ENCODE measurements around the gene PTPRM.

Gene PTPRM

DNA sequence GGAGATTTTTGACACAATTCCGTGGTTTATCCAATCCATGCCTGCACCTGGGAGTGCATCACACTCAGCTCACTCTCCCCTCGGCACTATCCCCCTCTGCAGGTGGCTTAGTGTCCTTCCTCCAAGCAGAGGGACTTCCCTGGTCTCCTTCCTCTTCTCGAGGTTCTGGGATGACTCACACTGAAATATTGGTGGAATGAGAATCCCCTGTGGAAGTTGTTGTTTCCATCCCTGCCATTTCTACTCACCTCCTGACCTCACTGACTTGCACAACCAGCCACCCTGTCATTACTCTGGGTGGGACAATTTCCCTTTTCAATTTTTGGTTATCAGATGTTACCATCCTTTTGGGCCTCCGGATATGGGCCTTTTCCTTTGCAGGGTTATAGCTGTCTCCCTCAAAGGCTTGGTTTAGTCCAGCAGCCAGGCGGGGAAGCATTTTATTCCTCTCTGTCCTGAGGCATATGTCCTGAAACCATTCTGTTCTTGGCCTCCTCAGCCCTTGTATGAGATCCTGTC, 59.9 kb downstream of the PTPRM start:
- TF ChIP-seq, protein P1, sequence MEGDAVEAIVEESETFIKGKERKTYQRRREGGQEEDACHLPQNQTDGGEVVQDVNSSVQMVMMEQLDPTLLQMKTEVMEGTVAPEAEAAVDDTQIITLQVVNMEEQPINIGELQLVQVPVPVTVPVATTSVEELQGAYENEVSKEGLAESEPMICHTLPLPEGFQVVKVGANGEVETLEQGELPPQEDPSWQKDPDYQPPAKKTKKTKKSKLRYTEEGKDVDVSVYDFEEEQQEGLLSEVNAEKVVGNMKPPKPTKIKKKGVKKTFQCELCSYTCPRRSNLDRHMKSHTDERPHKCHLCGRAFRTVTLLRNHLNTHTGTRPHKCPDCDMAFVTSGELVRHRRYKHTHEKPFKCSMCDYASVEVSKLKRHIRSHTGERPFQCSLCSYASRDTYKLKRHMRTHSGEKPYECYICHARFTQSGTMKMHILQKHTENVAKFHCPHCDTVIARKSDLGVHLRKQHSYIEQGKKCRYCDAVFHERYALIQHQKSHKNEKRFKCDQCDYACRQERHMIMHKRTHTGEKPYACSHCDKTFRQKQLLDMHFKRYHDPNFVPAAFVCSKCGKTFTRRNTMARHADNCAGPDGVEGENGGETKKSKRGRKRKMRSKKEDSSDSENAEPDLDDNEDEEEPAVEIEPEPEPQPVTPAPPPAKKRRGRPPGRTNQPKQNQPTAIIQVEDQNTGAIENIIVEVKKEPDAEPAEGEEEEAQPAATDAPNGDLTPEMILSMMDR (IDR thresholded peaks at IDR 0.05; ENCODE audit: low read depth, low read length), result peak; percentile 28; the same call in 1 of the 2 replicates

DNA sequence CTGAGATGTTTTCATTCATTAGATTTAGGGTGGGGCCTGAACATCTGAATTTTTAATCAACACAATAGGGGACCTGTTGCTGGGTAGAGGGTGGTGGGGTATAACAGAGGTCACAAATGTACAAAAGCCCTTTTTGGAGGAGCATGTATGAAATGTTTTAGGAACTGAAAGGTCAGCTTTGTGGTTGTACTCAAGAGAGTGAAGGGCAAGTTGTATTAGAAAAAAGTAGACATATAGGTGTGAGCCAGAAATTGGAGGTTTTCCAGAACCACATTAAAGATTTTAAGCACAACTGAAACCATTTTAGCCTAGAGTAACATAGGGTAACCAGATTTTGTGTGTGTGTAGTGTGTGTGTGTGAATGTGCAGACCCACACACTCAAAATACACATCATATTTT, 62.3 kb downstream of the PTPRM start:
- H3K4me3 ChIP-seq (ENCODE audit: low read depth, low read length), result no peak overlapping the region
- TF ChIP-seq, protein P1 (IDR thresholded peaks at IDR 0.05; ENCODE audit: low read depth, low read length), result no peak

More for the DNA sequence above, 59.9 kb downstream of the PTPRM start:
- H3K4me3 ChIP-seq (ENCODE audit: low read depth, low read length), result no peak overlapping the region

DNA sequence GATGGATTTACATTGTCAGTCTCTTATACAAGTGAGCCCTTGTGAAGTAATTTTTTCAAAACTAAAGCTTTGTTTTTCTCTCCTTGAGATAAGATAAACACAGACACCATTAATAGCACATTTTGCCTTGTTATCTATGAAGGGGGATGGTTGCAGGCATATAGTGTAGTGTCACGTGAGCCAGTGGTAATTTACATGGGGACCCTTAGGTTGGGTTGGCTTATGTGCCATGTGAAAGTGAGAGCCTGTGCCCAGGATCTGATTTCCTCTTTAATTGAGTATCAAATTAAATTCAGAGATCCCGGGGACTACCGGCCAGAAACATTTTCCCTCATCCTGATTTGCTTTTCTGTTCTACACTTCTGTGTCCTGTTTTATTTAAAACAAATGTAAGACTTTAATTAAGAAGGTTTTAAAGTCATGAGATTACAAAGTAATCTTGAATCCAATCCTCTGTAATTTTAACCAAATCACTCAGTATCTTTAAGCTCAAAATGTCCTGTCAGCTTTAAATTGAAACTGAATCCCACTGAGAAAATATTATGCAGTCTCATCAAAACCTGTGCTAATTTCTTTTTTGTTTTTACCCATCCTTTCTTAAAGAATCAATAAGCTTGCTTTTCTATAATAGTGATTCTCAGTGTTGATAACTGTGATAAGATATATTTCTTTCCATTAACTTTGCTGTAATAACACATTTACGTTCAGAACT, 63.8 kb downstream of the PTPRM start:
- TF ChIP-seq, protein P1 (IDR thresholded peaks at IDR 0.05; ENCODE audit: low read depth, low read length), result no peak
- no peak overlapping the region for H3K4me3 ChIP-seq (ENCODE audit: low read depth, low read length)

DNA sequence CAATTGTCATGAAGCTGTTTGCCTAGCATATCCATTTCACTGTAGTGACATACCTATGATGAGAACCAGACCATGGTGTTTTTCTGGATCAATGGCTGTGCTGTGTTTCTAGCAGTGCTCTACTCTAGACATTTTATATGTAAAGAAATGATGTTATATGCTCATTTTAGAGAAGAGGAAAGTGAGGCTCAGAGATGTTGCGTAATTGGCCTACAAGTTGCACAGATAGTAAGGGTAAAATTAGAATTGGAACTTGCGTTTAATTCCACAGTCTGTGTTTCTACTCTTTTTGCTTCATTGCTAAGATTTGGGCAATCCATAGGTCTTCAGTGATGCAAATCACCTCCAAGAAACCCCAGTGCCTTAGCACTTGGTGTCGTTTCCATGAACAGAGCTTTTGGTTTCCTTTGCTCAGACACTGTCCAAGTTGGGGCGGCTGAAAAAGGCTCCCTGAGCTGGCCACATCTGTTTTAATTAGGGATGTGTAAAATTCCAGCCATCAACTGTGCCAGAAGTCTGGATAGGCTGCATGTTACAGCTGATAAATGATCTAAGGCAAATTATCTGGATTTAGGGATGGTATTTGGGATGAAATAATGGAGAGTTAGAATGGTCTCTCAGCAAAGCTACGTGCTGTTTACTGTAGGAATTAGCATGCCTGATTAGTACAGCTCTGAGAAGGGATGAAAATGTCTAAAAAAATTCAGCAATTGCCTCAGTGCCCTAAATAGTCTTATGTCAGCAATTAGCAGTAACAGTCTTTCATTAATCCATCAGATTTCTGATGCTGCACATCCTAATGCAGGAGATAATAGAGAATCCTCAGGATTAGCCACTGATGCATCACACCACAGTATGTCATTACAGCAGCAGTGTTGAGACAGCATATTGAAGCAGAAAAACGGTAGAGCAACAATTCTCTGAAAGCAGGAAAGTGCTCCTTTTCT, 65.3 kb downstream of the PTPRM start:
- TF ChIP-seq, protein P1 (IDR thresholded peaks at IDR 0.05; ENCODE audit: low read depth, low read length), result no peak
- no peak overlapping the region for H3K4me3 ChIP-seq (ENCODE audit: low read depth, low read length)

DNA sequence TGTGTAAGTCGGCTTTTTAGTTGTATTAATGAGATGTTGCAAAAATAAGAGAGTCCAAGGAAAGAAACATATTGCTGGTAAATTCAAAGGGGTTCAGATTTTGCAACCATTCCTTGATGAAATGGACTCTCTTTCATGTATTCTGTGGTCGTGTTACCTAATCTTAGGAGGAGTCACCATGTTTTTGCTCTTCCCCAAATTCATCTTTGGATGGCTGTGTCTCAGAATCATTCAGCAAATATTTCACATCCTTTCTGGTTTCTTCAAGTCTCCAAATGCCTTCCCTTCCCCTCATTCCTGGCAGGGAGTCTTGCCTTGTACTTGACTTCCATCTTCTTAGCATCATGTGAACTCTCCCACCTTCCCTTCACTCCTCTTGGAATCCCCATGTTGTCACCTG, 66.1 kb downstream of the PTPRM start:
- H3K4me3 ChIP-seq (ENCODE audit: low read depth, low read length), result no peak overlapping the region
- TF ChIP-seq, protein P1 (IDR thresholded peaks at IDR 0.05; ENCODE audit: low read depth, low read length), result no peak

DNA sequence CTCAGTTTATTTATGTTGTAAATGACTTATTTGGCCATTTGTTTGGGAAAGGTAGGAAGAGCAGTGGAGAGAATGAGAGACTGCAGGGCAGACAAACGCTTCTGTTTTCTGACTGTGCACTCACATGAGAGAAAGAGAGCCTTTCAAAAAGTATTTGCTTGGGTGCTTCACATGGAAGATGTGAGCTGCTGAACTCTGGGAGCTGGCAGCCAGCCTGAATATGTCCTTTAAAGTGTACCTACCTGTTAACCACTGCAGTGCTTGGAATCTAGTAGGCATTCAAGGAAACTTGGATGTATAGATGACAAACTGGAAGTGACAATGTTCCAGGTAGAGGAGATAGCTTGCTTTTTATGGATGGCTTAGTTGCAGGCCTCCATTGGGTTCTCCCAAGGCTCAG, 68.8 kb downstream of the PTPRM start:
- no peak overlapping the region for H3K4me3 ChIP-seq (ENCODE audit: low read depth, low read length)
- TF ChIP-seq, protein P1 (IDR thresholded peaks at IDR 0.05; ENCODE audit: low read depth, low read length), result no peak

Measured in WI38 (cell line).